ENCODE results near the gene OTOA.
"Not testable (repeated sequence)": the region's sequence is repeated elsewhere in the genome, so short reads cannot be mapped to it uniquely, and the experiment has no call there.

Gene OTOA

GRCh38 chr16:21642861-21643260, 20.9 kb upstream of the OTOA start:
- no peak for DNase-seq

- no peak for DNase-seq
Measured at GRCh38 chr16:21643785-21644184, 20.0 kb upstream of the OTOA start.

- no peak for DNase-seq
Measured at GRCh38 chr16:21644674-21645073, 19.1 kb upstream of the OTOA start.

GRCh38 chr16:21645261-21645721, 18.5 kb upstream of the OTOA start:
- DNase-seq = peak in 1 of 5 donors; percentile 75

GRCh38 chr16:21646091-21646490, 17.7 kb upstream of the OTOA start:
- no peak for DNase-seq

- DNase-seq = peak; percentile 20 to 91 (median 45)
Measured at GRCh38 chr16:21646721-21647561, 16.8 kb upstream of the OTOA start.

GRCh38 chr16:21647562-21648164, 16.1 kb upstream of the OTOA start:
- no peak for DNase-seq

GRCh38 chr16:21649826-21650406, 13.9 kb upstream of the OTOA start:
- DNase-seq = not testable (repeated sequence)

GRCh38 chr16:21650521-21650920, 13.2 kb upstream of the OTOA start:
- DNase-seq = no peak

- DNase-seq = no peak
Measured at GRCh38 chr16:21651515-21651914, 12.3 kb upstream of the OTOA start.

- DNase-seq = no peak
Measured at GRCh38 chr16:21652453-21652852, 11.3 kb upstream of the OTOA start, which contains the start of gene IGSF6. Gene IGSF6, minus strand, starts transcription at chr16:21652608. Its CDS starts 10 bp downstream, at chr16:21652598.

- no peak for DNase-seq
Measured at GRCh38 chr16:21653571-21653970, 10.2 kb upstream of the OTOA start.

GRCh38 chr16:21654466-21654865, 9.3 kb upstream of the OTOA start:
- no peak for DNase-seq

GRCh38 chr16:21654881-21655280, 8.9 kb upstream of the OTOA start:
- no peak for DNase-seq

- peak in 3 of 5 donors; percentile 14 to 55 (median 29) for DNase-seq
Measured at GRCh38 chr16:21656795-21657768, 6.7 kb upstream of the OTOA start.

- no peak for DNase-seq
Measured at GRCh38 chr16:21659124-21659523, 4.6 kb upstream of the OTOA start.

- DNase-seq = no peak
Measured at GRCh38 chr16:21664801-21665492, 1.2 kb downstream of the OTOA start.

- no peak for DNase-seq
Measured at GRCh38 chr16:21666772-21667171, 3.0 kb downstream of the OTOA start.

GRCh38 chr16:21667575-21667974, 3.8 kb downstream of the OTOA start:
- no peak for DNase-seq

GRCh38 chr16:21673469-21673868, 9.7 kb downstream of the OTOA start:
- no peak for DNase-seq

- not testable (repeated sequence) for DNase-seq
Measured at GRCh38 chr16:21674456-21674855, 10.7 kb downstream of the OTOA start.

- DNase-seq = not testable (repeated sequence)
Measured at GRCh38 chr16:21680714-21681113, 16.9 kb downstream of the OTOA start.
